ACHN (cell line): Measurements from ENCODE around the gene MTHFD1L.

Experiments used
- DNase-seq: peaks from one replicate; pipeline ENCODE4 v3.0.0-alpha.2; 2015
- in situ Hi-C: cut with HindIII; loops from 2 replicates; pipeline ENCODE4 v1.10.0; 2017; ENCODE audit warnings: low sequenced_read_pairs, low pct_ligation_motif_present, low pct_unique_long_range_greater_than_20kb

The MTHFD1L gene

DNA sequence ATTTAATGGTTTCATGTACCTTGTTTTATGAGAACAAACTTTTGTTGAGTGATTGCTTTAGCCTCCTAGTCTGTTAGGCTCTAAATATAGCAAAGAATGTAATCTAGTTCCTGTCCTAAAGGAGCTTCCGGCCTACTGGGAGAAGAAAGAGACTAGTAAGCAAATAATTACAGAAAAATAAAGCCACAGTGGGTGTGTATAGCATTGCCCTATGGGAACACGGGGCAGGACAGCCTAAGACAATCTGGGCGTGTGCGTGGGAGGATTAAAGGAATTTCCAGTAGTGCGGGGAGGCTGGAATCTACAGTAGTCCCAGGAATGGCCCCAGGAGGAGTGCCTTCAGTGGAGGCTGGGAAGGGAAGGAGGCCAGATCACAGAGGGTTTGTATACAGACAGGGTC lies 276.2 kb downstream of the MTHFD1L start:
- no peak for DNase-seq
- in situ Hi-C loops = no loop called here

DNA sequence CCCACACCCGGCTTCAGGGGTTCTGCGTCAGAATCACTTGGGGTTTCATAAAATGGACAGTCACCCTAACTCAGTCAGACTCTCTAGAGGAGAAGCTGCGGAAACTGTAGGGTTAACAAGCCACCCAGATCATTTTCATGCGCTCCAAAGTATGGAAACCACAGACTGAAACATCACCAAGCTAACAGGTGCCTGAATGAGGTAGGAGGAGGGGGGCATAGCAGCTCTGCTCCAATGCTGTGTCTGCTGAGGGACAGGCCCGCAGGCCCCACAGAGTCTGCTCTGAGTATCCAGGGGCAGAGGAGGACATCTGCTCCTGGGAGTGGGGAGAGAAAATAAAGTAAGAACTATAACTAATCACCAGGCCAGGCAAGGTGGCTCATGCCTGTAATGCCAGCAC lies 277.2 kb downstream of the MTHFD1L start:
- no peak for DNase-seq
- in situ Hi-C loops = no loop called here

DNA sequence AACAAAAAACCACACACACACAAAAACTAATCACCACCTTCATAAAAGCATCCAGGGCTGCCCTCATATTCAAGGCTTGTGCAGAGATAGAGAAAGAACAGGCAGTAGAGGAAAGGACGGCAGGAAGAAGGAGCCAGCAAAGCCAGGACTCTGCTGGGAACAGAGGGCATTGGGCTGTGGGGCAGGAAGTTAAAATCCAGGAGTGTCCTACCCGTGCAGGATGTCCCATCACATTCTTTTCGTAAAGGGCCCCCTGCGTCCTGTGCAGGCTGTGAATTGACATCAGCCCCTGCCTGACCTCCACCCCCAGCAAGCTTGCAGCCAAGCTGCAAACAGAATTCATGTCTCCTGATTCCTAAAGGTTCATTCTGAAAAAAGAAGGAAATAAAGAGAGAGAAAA lies 277.8 kb downstream of the MTHFD1L start:
- no peak for DNase-seq
- in situ Hi-C loops = no loop called here

DNA sequence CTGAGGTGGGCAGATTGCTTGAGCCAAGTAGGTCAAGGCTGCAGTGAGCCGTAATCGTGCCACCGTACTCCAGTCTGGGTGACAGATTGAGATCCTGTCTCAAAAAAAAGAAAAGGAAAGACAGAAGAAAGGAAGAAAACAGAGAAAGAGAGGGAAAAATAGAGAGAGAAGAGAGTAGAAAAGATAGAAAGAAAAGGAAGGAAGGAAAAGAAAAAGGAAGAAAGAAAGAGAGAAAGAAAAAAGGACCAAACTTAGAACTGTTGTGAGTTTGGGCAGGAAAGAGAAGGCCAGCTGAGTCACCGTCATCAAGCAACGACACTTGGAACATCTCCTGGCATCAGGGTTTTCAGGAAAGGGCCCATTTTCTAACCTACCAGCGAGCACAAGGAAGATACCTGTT lies 278.3 kb downstream of the MTHFD1L start:
- in situ Hi-C loops = no loop called here
- DNase-seq = no peak

DNA sequence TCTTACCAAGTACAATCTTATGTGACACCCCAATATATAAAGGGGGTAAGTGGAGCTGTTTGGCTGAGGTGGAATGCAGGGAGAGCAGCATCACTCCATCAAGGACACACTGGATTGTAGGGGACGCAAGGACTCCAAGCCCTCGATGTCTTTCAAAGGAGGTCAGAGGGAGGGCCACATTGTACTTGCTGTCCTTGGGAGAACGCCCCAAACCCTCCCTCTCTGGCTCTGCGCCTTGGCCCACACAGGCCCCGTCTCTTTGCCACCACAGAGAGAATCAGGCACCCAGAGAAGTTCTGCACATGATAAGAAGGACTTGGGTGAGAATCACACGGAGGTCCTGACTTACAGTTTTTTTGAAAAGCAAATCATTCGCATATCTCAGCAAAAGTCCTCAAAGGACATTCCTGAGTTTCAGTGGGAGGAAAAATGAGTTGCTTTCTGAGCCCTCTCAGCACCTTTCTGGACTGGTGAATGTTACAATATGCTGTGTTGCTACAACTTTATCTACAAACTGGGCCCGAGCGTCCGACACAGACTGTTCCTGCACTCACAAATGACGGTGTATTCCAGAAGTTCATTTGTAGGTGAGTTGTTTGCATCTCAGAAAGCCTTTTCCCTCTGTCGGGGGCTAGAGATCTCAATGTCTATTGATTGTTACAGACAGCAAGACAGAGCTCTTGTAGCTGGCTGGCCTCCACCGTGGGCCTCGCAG lies 281.8 kb downstream of the MTHFD1L start:
- in situ Hi-C loops = no loop called here
- no peak for DNase-seq

DNA sequence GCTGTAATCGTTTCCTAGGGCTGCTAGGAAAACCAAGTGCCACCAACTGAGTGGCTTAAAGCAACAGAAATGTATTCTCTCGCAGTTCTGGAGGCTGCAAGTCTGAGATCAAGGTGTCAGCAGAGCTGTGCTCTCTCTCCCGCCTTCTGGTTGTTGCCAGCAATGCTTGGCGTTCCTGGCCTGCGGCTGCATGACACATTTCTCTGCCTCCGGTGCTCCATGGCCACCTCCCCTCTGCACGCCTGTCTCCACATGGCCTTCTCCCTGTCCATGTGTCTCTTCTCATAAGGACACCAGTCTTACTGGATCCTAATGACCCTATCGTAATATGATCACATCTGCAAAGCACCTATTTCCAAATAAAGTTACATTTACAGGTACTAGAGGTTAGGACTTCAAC lies 282.6 kb downstream of the MTHFD1L start:
- in situ Hi-C loops = no loop called here
- DNase-seq = no peak

DNA sequence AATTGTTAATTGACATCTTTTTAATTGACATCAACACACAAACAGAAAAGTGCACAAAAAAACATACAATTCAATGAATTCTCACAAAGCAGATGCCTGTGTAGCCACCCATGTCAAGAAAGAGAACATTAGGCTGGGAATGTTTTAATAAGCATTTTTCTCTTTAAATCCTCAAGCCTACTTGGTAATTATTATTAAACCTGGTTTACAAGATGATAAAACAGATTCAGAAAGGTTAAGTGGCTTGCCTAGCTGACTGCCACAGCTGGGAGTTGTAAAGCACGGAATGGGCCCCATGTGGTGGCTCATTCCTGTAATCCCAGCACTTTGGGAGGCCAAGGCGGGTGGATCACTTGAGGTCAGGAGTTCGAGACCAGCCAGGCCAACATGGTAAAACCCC lies 284.3 kb downstream of the MTHFD1L start:
- no peak for DNase-seq
- in situ Hi-C loops = no loop called here
